HepG2 (cell line): ENCODE results near the gene CDT1. TPM values are rescaled to one million over a fixed set of nuclear protein-coding genes. Genes with fewer than 3 reads are reported as not detected.
A peak's percentile ranks its signal among the peaks of the same experiment; 100 is the strongest.

Source experiments
- ATF7-NPFF ChIP-seq: sonication (generic); formaldehyde crosslinking; IDR thresholded peaks from 2 replicates; pipeline ENCODE4 v1.8.1; 2023; ENCODE audit warnings: mild to moderate bottlenecking, low read depth, missing genetic modification reagents, moderate library complexity
- CHCHD3 ChIP-seq: sonication (generic); formaldehyde crosslinking; IDR thresholded peaks from 2 replicates; pipeline ENCODE4 v1.8.0; 2022; ENCODE audit warnings: mild to moderate bottlenecking, missing genetic modification reagents, moderate library complexity
- DMAP1 ChIP-seq: IDR thresholded peaks from 2 replicates; pipeline ENCODE4 v1.6.1; 2016
- FOXO4 ChIP-seq: sonication (generic); formaldehyde crosslinking; conservative IDR thresholded peaks from 2 replicates; pipeline ENCODE4 v1.8.1; 2023; ENCODE audit warnings: missing genetic modification reagents
- MEIS2 ChIP-seq: sonication (generic); formaldehyde crosslinking; IDR thresholded peaks from 2 replicates; pipeline ENCODE4 v1.9.0; 2021; ENCODE audit warnings: mild to moderate bottlenecking, missing genetic modification reagents
- NKX3-1 ChIP-seq: sonication (generic); formaldehyde crosslinking; IDR thresholded peaks from 2 replicates; pipeline ENCODE4 v1.5.0; 2020; ENCODE audit warnings: missing genetic modification reagents
- NONO ChIP-seq, 2 experiments: fragments of 450-650 bp in 1 of 2; sonication (generic) in 1 of 2; formaldehyde crosslinking in 1 of 2; IDR thresholded peaks in 1 of 2; conservative IDR thresholded peaks in 1 of 2; 2 replicates each; pipeline versions ENCODE4 v1.6.1 to v1.8.0; 2017 to 2022; ENCODE audit warnings: mild to moderate bottlenecking in 1 of 2, missing genetic modification reagents in 1 of 2, moderate library complexity in 1 of 2
- RFXAP ChIP-seq: sonication (generic); formaldehyde crosslinking; IDR thresholded peaks from 2 replicates; pipeline ENCODE4 v1.4.0; 2020; ENCODE audit warnings: missing genetic modification reagents, borderline replicate concordance
- SNAPC5 ChIP-seq: sonication (generic); formaldehyde crosslinking; IDR thresholded peaks from 2 replicates; pipeline ENCODE4 v1.8.1; 2023; ENCODE audit warnings: mild to moderate bottlenecking, missing genetic modification reagents, borderline replicate concordance
- STAT5B ChIP-seq: sonication (generic); formaldehyde crosslinking; IDR thresholded peaks from 2 replicates; pipeline ENCODE4 v1.4.0; 2020; ENCODE audit warnings: missing genetic modification reagents
- SUZ12 ChIP-seq: fragments of 150-350 bp; IDR thresholded peaks from 2 replicates; pipeline ENCODE4 v1.6.1; 2014; ENCODE audit warnings: low read depth, low read length
- TFAP4 ChIP-seq: sonication (generic); IDR thresholded peaks from 2 replicates; pipeline ENCODE4 v1.6.1; 2016; ENCODE audit warnings: low read depth, borderline replicate concordance
- TRAFD1 ChIP-seq: sonication (generic); formaldehyde crosslinking; IDR thresholded peaks from 2 replicates; pipeline ENCODE4 v1.5.1; 2020; ENCODE audit warnings: missing genetic modification reagents, mild to moderate bottlenecking, borderline replicate concordance
- ZBTB3 ChIP-seq: sonication (generic); formaldehyde crosslinking; IDR thresholded peaks from 2 replicates; pipeline ENCODE4 v1.4.0; 2020; ENCODE audit warnings: low read depth, mild to moderate bottlenecking, moderate library complexity, missing genetic modification reagents, borderline replicate concordance
- ZKSCAN8 ChIP-seq: IDR thresholded peaks from 2 replicates; pipeline ENCODE4 v1.6.1; 2016; ENCODE audit warnings: borderline replicate concordance, missing genetic modification reagents, missing compliant biosample characterization
- ZNF124 ChIP-seq: sonication (generic); formaldehyde crosslinking; IDR thresholded peaks from 2 replicates; pipeline ENCODE4 v1.4.0; 2020; ENCODE audit warnings: missing genetic modification reagents
- ZNF232 ChIP-seq: sonication (generic); formaldehyde crosslinking; IDR thresholded peaks from 2 replicates; pipeline ENCODE4 v1.4.0; 2020; ENCODE audit warnings: missing genetic modification reagents, borderline replicate concordance
- ZNF772 ChIP-seq: sonication (generic); formaldehyde crosslinking; IDR thresholded peaks from 2 replicates; pipeline ENCODE4 v1.5.0; 2020; ENCODE audit warnings: mild to moderate bottlenecking, missing genetic modification reagents
- ZNF83 ChIP-seq: sonication (generic); formaldehyde crosslinking; IDR thresholded peaks from 2 replicates; pipeline ENCODE4 v1.4.0; 2020; ENCODE audit warnings: missing genetic modification reagents, mild to moderate bottlenecking, borderline replicate concordance
- polyA plus RNA-seq, 8 experiments: library from polyadenylated mRNA; depleted of rRNA in 3 of 8; stranded (reverse) in 7 of 8; unstranded in 1 of 8; fragments of >200 nt; fragmentation: Illumina TruSeq in 4 of 8; extraction: Trizol in 4 of 8; gene quantifications; 2 replicates each; pipeline versions ENCODE4 v1.2.1 to v1.2.3, GENCODE V29; 2011 to 2016; ENCODE audit warnings: low read depth in 4 of 8, missing spikeins in 1 of 8, mixed read lengths in 1 of 8; ENCODE audit not compliant: insufficient read depth in 1 of 8
- total RNA-seq, 5 experiments: library from RNA; depleted of rRNA; stranded (reverse); fragments of >200 nt; fragmentation: Illumina TruSeq; extraction: Trizol; gene quantifications; 2 replicates each; pipeline ENCODE4 v1.2.3, GENCODE V29; 2016; ENCODE audit warnings: low read depth in 1 of 5
- TF ChIP-seq, protein P1 (sequence below): sonication (generic); formaldehyde crosslinking; IDR thresholded peaks from 2 replicates; pipeline ENCODE4 v1.5.0; 2020; ENCODE audit warnings: missing genetic modification reagents
- TF ChIP-seq, protein P2 (sequence below): sonication (generic); formaldehyde crosslinking; IDR thresholded peaks from 2 replicates; pipeline ENCODE4 v1.8.1; 2022; ENCODE audit warnings: low read depth, mild to moderate bottlenecking, missing genetic modification reagents

CDT1 gene
- total and polyA plus RNA-seq, 2 of the 13 experiments (the other 11 are each of a cell fraction or from before 2014, with no cell fraction given) = 23.1 to 23.8 TPM

- TF ChIP-seq TFAP4 (peak; percentile 18; the same call in 1 of the 2 replicates), SUZ12 (no peak), NKX3-1 (CRISPR knock-in tag) (peak; percentile 16), ZNF124 (no peak), FOXO4 (CRISPR knock-in tag) (no peak), SNAPC5 (CRISPR knock-in tag) (0 out of 2 replicates have a peak, but pooled peaks have one; percentile 21), TRAFD1 (CRISPR knock-in tag) (no peak), ZKSCAN8 (CRISPR knock-in tag) (peak; percentile 43; the same call in 1 of the 2 replicates), RFXAP (CRISPR knock-in tag) (no peak), ZBTB3 (CRISPR knock-in tag) (0 out of 2 replicates have a peak, but pooled peaks have one; percentile 84), NONO (IDR thresholded peaks at IDR 0.05) (no peak), NONO (CRISPR knock-in tag; conservative IDR thresholded peaks at IDR 0.05) (peak; percentile 96), STAT5B (CRISPR knock-in tag) (no peak), ZNF83 (CRISPR knock-in tag) (no peak), CHCHD3 (CRISPR knock-in tag) (no peak; the same call in 1 of the 2 replicates), ZNF772 (CRISPR knock-in tag) (peak; percentile 28; the same call in 1 of the 2 replicates), ATF7-NPFF (CRISPR knock-in tag) (no peak; the same call in 1 of the 2 replicates), ZNF232 (CRISPR knock-in tag) (no peak), DMAP1 (peak; percentile 99), MEIS2 (CRISPR knock-in tag) (peak; percentile 17; the same call in 1 of the 2 replicates)
- TF ChIP-seq, protein P1, sequence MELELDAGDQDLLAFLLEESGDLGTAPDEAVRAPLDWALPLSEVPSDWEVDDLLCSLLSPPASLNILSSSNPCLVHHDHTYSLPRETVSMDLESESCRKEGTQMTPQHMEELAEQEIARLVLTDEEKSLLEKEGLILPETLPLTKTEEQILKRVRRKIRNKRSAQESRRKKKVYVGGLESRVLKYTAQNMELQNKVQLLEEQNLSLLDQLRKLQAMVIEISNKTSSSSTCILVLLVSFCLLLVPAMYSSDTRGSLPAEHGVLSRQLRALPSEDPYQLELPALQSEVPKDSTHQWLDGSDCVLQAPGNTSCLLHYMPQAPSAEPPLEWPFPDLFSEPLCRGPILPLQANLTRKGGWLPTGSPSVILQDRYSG (CRISPR knock-in tag) = no peak; the same call in 1 of the 2 replicates
- TF ChIP-seq, protein P2, sequence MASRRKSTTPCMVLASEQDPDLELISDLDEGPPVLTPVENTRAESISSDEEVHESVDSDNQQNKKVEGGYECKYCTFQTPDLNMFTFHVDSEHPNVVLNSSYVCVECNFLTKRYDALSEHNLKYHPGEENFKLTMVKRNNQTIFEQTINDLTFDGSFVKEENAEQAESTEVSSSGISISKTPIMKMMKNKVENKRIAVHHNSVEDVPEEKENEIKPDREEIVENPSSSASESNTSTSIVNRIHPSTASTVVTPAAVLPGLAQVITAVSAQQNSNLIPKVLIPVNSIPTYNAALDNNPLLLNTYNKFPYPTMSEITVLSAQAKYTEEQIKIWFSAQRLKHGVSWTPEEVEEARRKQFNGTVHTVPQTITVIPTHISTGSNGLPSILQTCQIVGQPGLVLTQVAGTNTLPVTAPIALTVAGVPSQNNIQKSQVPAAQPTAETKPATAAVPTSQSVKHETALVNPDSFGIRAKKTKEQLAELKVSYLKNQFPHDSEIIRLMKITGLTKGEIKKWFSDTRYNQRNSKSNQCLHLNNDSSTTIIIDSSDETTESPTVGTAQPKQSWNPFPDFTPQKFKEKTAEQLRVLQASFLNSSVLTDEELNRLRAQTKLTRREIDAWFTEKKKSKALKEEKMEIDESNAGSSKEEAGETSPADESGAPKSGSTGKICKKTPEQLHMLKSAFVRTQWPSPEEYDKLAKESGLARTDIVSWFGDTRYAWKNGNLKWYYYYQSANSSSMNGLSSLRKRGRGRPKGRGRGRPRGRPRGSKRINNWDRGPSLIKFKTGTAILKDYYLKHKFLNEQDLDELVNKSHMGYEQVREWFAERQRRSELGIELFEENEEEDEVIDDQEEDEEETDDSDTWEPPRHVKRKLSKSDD (CRISPR knock-in tag) = peak; percentile 19
Measured at GRCh38 chr16:88811769-88812512, 8.4 kb downstream of the CDT1 start, which contains the start of gene APRT (continued).
